ENCODE measurements around the gene FMNL2. TPM values are rescaled to one million over a fixed set of nuclear protein-coding genes. Genes with fewer than 3 reads are reported as not detected.

The FMNL2 gene
- total and polyA plus RNA-seq, 2 experiments from 2014 or later, result 5.1 to 11.7 TPM

DNA sequence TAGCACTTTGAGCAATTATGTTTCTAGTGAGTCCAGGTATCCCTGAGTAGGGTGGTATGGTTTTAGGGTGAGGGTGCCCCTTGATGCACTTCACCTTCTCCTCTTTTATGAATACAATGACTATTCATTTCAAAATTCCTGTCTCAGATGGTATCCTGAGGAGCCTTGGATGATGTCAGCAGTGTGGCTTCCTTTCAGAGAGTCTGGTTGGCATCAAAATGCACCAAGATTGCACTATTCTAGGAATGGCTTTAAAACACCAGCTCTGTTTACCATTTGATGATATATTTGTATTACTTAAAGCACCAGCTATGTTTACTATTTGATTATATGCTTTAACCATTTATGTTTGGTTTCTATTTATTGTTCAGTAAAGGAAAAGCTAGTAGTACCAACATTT, 141.0 kb downstream of the FMNL2 start:
- H3K36me3 ChIP-seq, result no peaks in the 10 kb centered on the region
- H3K27me3 ChIP-seq, result no peaks in the 10 kb centered on the region
- H3K4me3 ChIP-seq, result no peak overlapping the region
- no peak for DNase-seq (ENCODE audit: low read depth in 1 of 2, low spot score in 1 of 2)
- no peak overlapping the region for H3K27ac ChIP-seq
- TF ChIP-seq, protein P1, sequence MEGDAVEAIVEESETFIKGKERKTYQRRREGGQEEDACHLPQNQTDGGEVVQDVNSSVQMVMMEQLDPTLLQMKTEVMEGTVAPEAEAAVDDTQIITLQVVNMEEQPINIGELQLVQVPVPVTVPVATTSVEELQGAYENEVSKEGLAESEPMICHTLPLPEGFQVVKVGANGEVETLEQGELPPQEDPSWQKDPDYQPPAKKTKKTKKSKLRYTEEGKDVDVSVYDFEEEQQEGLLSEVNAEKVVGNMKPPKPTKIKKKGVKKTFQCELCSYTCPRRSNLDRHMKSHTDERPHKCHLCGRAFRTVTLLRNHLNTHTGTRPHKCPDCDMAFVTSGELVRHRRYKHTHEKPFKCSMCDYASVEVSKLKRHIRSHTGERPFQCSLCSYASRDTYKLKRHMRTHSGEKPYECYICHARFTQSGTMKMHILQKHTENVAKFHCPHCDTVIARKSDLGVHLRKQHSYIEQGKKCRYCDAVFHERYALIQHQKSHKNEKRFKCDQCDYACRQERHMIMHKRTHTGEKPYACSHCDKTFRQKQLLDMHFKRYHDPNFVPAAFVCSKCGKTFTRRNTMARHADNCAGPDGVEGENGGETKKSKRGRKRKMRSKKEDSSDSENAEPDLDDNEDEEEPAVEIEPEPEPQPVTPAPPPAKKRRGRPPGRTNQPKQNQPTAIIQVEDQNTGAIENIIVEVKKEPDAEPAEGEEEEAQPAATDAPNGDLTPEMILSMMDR (IDR thresholded peaks at IDR 0.05; ENCODE audit: low read depth, low read length), result no peak
- peaks cover 18% of the 10 kb centered on the region for H3K4me1 ChIP-seq (ENCODE audit: low read depth)
- no peaks in the 10 kb centered on the region for H3K9me3 ChIP-seq (ENCODE audit: low read depth)

DNA sequence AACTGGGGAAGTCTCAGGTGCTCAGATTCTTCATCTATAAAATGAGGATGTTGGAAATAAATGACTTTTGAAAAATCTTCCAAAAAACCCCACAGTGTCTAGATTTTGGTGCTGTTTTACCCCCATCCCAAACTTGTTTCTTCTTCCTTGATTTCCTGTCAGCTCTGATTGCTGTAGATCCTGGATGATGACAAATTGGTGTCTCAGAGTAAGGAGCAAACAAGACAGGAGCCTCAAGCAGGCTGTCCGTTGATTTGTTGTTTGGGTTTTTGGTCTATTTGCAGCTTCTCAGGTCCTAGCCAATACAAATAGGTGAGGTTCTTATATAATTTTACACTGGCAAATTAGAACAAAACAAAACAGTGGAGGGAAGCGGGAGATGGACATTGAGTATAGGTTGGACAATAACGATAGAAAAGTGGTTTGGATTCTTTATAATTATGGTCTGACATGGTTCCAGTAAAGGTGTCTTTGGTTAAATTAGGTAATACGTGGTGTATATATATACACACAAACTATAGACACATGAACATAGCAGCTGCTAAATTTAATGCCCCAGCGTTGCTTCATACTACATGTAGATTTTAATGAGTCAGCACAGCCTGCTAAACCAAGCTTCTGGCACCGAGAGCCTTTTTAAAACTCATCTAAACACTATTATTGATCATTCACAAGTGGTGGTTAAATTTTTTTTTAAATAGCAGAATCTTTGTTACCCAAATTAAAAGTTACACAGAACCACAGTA, 142.5 kb downstream of the FMNL2 start:
- TF ChIP-seq, protein P1 (IDR thresholded peaks at IDR 0.05; ENCODE audit: low read depth, low read length), result no peak
- no peaks in the 10 kb centered on the region for H3K9me3 ChIP-seq (ENCODE audit: low read depth)
- no peak for DNase-seq (ENCODE audit: low read depth in 1 of 2, low spot score in 1 of 2)
- peaks cover 3% of the 10 kb centered on the region for H3K4me1 ChIP-seq (ENCODE audit: low read depth)
- no peak overlapping the region for H3K27ac ChIP-seq
- no peak overlapping the region for H3K4me3 ChIP-seq
- H3K27me3 ChIP-seq, result no peaks in the 10 kb centered on the region
- no peaks in the 10 kb centered on the region for H3K36me3 ChIP-seq

DNA sequence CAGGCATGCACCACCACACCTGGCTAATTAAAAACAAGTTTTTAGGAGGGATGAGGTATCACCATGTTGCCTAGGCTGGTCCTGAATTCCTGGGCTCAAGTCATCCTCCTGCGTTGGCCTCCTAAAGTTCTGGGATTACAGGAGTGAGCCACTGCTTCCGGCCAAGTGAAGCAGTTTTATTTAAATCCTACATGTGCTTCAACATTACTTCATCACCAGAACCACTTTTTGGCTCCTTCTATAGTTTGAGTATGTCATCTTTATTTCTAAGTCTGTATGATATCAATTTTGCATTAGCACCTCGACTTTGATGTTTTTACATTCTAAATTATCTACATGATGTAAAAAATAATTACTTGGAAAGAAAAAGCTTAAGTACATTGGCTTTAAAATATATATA, 144.3 kb downstream of the FMNL2 start:
- no peaks in the 10 kb centered on the region for H3K4me1 ChIP-seq (ENCODE audit: low read depth)
- H3K27me3 ChIP-seq, result no peaks in the 10 kb centered on the region
- no peak for DNase-seq (ENCODE audit: low read depth in 1 of 2, low spot score in 1 of 2)
- H3K9me3 ChIP-seq (ENCODE audit: low read depth), result no peaks in the 10 kb centered on the region
- TF ChIP-seq, protein P1 (IDR thresholded peaks at IDR 0.05; ENCODE audit: low read depth, low read length), result no peak
- H3K27ac ChIP-seq, result no peak overlapping the region
- no peaks in the 10 kb centered on the region for H3K36me3 ChIP-seq
- no peak overlapping the region for H3K4me3 ChIP-seq

DNA sequence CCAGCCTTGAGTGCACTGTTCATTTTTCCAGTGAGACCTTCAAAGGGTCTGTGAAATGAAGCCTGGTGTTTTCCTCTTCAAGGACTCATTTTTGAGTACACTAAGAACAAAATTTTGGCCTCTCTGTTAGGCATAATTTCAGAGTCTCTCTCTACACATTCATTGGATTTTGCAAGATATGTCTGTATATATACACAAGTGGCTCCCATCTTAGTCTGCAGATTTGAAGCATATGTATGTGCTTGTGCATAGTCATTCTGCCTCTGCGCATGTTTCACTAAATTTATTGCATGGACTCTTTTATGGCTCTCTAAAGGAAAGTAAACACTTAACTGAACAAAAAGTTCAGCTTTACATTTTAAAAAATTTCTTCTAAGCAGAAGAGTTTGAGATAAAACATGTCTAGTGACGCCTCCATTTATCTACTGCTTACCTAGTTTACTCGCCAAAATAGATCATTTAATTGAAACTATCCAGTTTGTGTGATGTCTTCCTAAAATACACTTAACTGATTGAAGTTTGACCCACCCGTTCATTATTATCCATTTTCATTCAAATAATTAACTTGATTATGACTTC, 145.9 kb downstream of the FMNL2 start:
- H3K36me3 ChIP-seq, result no peaks in the 10 kb centered on the region
- no peak for DNase-seq (ENCODE audit: low read depth in 1 of 2, low spot score in 1 of 2)
- no peak overlapping the region for H3K27ac ChIP-seq
- no peaks in the 10 kb centered on the region for H3K27me3 ChIP-seq
- no peaks in the 10 kb centered on the region for H3K9me3 ChIP-seq (ENCODE audit: low read depth)
- no peak overlapping the region for H3K4me3 ChIP-seq
- TF ChIP-seq, protein P1 (IDR thresholded peaks at IDR 0.05; ENCODE audit: low read depth, low read length), result no peak
- peaks cover 2% of the 10 kb centered on the region for H3K4me1 ChIP-seq (ENCODE audit: low read depth)

GRCh38 chr2:152481881-152482583, 147.1 kb downstream of the FMNL2 start:
- H3K4me3 ChIP-seq, result no peak overlapping the region
- no peaks in the 10 kb centered on the region for H3K36me3 ChIP-seq
- TF ChIP-seq, protein P1 (IDR thresholded peaks at IDR 0.05; ENCODE audit: low read depth, low read length), result no peak
- no peaks in the 10 kb centered on the region for H3K27me3 ChIP-seq
- no peaks in the 10 kb centered on the region for H3K9me3 ChIP-seq (ENCODE audit: low read depth)
- H3K27ac ChIP-seq, result no peak overlapping the region
- DNase-seq (ENCODE audit: low read depth in 1 of 2, low spot score in 1 of 2), result no peak
- peaks cover 8% of the 10 kb centered on the region for H3K4me1 ChIP-seq (ENCODE audit: low read depth)

Data from cardiac muscle cell (in vitro differentiated cells and primary cell).